ENCODE data around the gene RHBDF2. TPM values are rescaled to one million over a fixed set of nuclear protein-coding genes. Genes with fewer than 3 reads are reported as not detected.

The RHBDF2 gene
- total RNA-seq (5.9 TPM), polyA plus RNA-seq (20.6 TPM)
- long read RNA-seq, donor 1 = 0 reads
- long read RNA-seq, donor 2 = 0 reads
- long read RNA-seq, donor 3, partial matches to known transcripts = 0 of 1 reads
- long read RNA-seq, donor 3, other reads (novel, unspliced or antisense) = 0 of 1 reads
- long read RNA-seq, donor 4 = 0 reads
- long read RNA-seq, donor 5 = 0 reads
- long read RNA-seq, donor 6 = 0 reads
- long read RNA-seq, donor 7 = 0 reads
- long read RNA-seq, donor 8, partial matches to known transcripts = 0 of 1 reads
- long read RNA-seq, donor 8, other reads (novel, unspliced or antisense) = 0 of 1 reads
- long read RNA-seq, donor 9 = 0 reads
- long read RNA-seq, donor 10 = 0 reads

DNA sequence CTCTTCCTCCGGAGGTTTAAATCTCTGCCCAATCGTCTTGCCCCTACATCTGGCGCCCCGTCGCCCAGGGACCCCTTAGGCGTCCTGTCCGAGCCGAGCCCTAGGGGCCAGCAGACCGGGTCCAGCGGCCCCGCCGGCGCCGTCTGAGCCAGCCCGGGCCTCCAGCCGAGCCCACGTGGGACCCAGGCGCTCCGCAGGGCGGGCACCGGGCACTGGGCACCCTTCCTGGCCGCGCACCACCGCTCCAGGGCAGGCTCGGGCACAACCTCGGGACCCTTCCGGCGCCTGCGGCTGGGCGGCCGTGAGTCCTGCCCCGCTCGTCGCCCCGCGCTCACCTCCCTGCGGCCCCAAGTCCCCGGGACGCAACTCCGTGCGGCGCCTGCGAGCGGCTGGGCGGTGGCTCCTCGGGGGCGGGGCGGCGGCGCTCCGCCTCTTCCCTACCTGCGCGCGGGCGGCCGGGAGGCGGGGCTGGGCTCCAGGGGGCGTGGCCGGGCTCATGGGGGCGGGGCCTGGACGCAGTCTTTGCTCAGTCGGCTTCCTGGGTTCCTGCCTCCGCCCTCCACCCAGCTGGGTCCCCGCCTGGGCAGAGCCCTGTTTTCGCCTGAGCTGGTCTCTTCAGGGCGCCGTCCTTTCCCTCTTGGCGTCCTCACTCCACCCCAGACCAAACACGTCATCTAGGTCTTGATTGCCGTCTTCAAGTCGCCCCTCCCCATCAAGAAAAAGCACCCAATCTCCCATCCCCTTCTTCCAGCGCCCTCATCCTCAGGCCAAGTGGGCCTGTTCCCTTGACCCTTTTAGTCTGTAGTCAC, at the start of gene RHBDF2:
Gene RHBDF2 (minus strand): TSS at position 406 of the 809 bp plus-strand sequence. CDS start 19,899 bp downstream, outside the sequence.
- Histone ChIP-seq H3K36me3 (ENCODE audit: control insufficient read depth in 2 of 2, insufficient read depth in 2 of 2, low read length in 1 of 2) (no peaks in the 10 kb centered on the region), H3K27me3 (ENCODE audit: control insufficient read depth in 2 of 2, insufficient read depth in 1 of 2, low read length in 1 of 2) (peaks cover 14 to 24% of the 10 kb centered on the region in 2 donors), H3K4me3 (ENCODE audit: low read length in 2 of 2) (peak within 1 kb of the TSS; percentile 35 to 58), H3K9me3 (ENCODE audit: control insufficient read depth in 2 of 2, insufficient read depth in 1 of 2, low read length in 1 of 2) (no peaks in the 10 kb centered on the region), H3K27ac (ENCODE audit: low read depth in 1 of 2, low read length in 1 of 2) (peak within 1 kb of the TSS in 1 of 2 donors; percentile 88), H3K4me1 (ENCODE audit: control insufficient read depth in 2 of 2, insufficient read depth in 2 of 2, low read length in 2 of 2) (peaks cover 11 to 43% of the 10 kb centered on the region in 2 donors)
- 1% methylated on average over 72 of the region's 72 CpGs for WGBS
- DNase-seq (ENCODE audit: low read depth in 6 of 9, low spot score in 9 of 9) = peak in 8 of 9 donors; percentile 60 to 92 (median 82)

GRCh38 chr17:76549539-76549938, 48.3 kb upstream of the RHBDF2 start:
- H3K4me3 ChIP-seq (ENCODE audit: low read length in 2 of 2) = no peak overlapping the region
- peaks cover 0 to 5% of the 10 kb centered on the region in 2 donors for H3K36me3 ChIP-seq (ENCODE audit: control insufficient read depth in 2 of 2, insufficient read depth in 2 of 2, low read length in 1 of 2)
- H3K27me3 ChIP-seq (ENCODE audit: control insufficient read depth in 2 of 2, insufficient read depth in 1 of 2, low read length in 1 of 2) = peaks cover 0 to 12% of the 10 kb centered on the region in 2 donors
- no peak overlapping the region for H3K27ac ChIP-seq (ENCODE audit: low read depth in 1 of 2, low read length in 1 of 2)
- WGBS = 97% methylated on average over 7 of the region's 7 CpGs
- H3K4me1 ChIP-seq (ENCODE audit: control insufficient read depth in 2 of 2, insufficient read depth in 2 of 2, low read length in 2 of 2) = peaks cover 8 to 18% of the 10 kb centered on the region in 2 donors
- H3K9me3 ChIP-seq (ENCODE audit: control insufficient read depth in 2 of 2, insufficient read depth in 1 of 2, low read length in 1 of 2) = no peaks in the 10 kb centered on the region
- no peak for DNase-seq (ENCODE audit: low read depth in 6 of 9, low spot score in 9 of 9)

- Histone ChIP-seq H3K27me3 (ENCODE audit: control insufficient read depth in 2 of 2, insufficient read depth in 1 of 2, low read length in 1 of 2) (peaks cover 0 to 16% of the 10 kb centered on the region in 2 donors), H3K36me3 (ENCODE audit: control insufficient read depth in 2 of 2, insufficient read depth in 2 of 2, low read length in 1 of 2) (peaks cover 0 to 2% of the 10 kb centered on the region in 2 donors), H3K27ac (ENCODE audit: low read depth in 1 of 2, low read length in 1 of 2) (no peak overlapping the region), H3K9me3 (ENCODE audit: control insufficient read depth in 2 of 2, insufficient read depth in 1 of 2, low read length in 1 of 2) (no peaks in the 10 kb centered on the region), H3K4me1 (ENCODE audit: control insufficient read depth in 2 of 2, insufficient read depth in 2 of 2, low read length in 2 of 2) (peaks cover 8 to 22% of the 10 kb centered on the region in 2 donors), H3K4me3 (ENCODE audit: low read length in 2 of 2) (no peak overlapping the region)
- DNase-seq (ENCODE audit: low read depth in 6 of 9, low spot score in 9 of 9) = no peak
- WGBS = 91% methylated on average over 9 of the region's 9 CpGs
These were observed 47.9 kb upstream of the RHBDF2 start for GRCh38 chr17:76549215-76549518.

- H3K36me3 ChIP-seq (ENCODE audit: control insufficient read depth in 2 of 2, insufficient read depth in 2 of 2, low read length in 1 of 2) = no peaks in the 10 kb centered on the region
- no peak overlapping the region for H3K4me3 ChIP-seq (ENCODE audit: low read length in 2 of 2)
- 84% methylated on average over 9 of the region's 9 CpGs for WGBS
- H3K4me1 ChIP-seq (ENCODE audit: control insufficient read depth in 2 of 2, insufficient read depth in 2 of 2, low read length in 2 of 2) = peaks cover 8 to 26% of the 10 kb centered on the region in 2 donors
- H3K27ac ChIP-seq (ENCODE audit: low read depth in 1 of 2, low read length in 1 of 2) = no peak overlapping the region
- peaks cover 0 to 22% of the 10 kb centered on the region in 2 donors for H3K27me3 ChIP-seq (ENCODE audit: control insufficient read depth in 2 of 2, insufficient read depth in 1 of 2, low read length in 1 of 2)
- H3K9me3 ChIP-seq (ENCODE audit: control insufficient read depth in 2 of 2, insufficient read depth in 1 of 2, low read length in 1 of 2) = no peaks in the 10 kb centered on the region
- DNase-seq (ENCODE audit: low read depth in 6 of 9, low spot score in 9 of 9) = no peak
These were observed 47.4 kb upstream of the RHBDF2 start for GRCh38 chr17:76548378-76549214.

- WGBS = 92% methylated on average over 2 of the region's 2 CpGs
- Histone ChIP-seq H3K27me3 (ENCODE audit: control insufficient read depth in 2 of 2, insufficient read depth in 1 of 2, low read length in 1 of 2) (peaks cover 6 to 30% of the 10 kb centered on the region in 2 donors), H3K4me3 (ENCODE audit: low read length in 2 of 2) (no peak overlapping the region), H3K27ac (ENCODE audit: low read depth in 1 of 2, low read length in 1 of 2) (peak overlapping the region in 1 of 2 donors; percentile 25), H3K36me3 (ENCODE audit: control insufficient read depth in 2 of 2, insufficient read depth in 2 of 2, low read length in 1 of 2) (no peaks in the 10 kb centered on the region), H3K9me3 (ENCODE audit: control insufficient read depth in 2 of 2, insufficient read depth in 1 of 2, low read length in 1 of 2) (no peaks in the 10 kb centered on the region), H3K4me1 (ENCODE audit: control insufficient read depth in 2 of 2, insufficient read depth in 2 of 2, low read length in 2 of 2) (peaks cover 8 to 27% of the 10 kb centered on the region in 2 donors)
- no peak for DNase-seq (ENCODE audit: low read depth in 6 of 9, low spot score in 9 of 9)
These were observed 46.5 kb upstream of the RHBDF2 start for GRCh38 chr17:76547642-76548202.

- H3K4me3 ChIP-seq (ENCODE audit: low read length in 2 of 2) = no peak overlapping the region
- peak overlapping the region in 1 of 2 donors; percentile 36 for H3K27ac ChIP-seq (ENCODE audit: low read depth in 1 of 2, low read length in 1 of 2)
- no peaks in the 10 kb centered on the region for H3K36me3 ChIP-seq (ENCODE audit: control insufficient read depth in 2 of 2, insufficient read depth in 2 of 2, low read length in 1 of 2)
- 10% methylated on average over 3 of the region's 3 CpGs for WGBS
- peaks cover 8 to 27% of the 10 kb centered on the region in 2 donors for H3K4me1 ChIP-seq (ENCODE audit: control insufficient read depth in 2 of 2, insufficient read depth in 2 of 2, low read length in 2 of 2)
- no peaks in the 10 kb centered on the region for H3K9me3 ChIP-seq (ENCODE audit: control insufficient read depth in 2 of 2, insufficient read depth in 1 of 2, low read length in 1 of 2)
- H3K27me3 ChIP-seq (ENCODE audit: control insufficient read depth in 2 of 2, insufficient read depth in 1 of 2, low read length in 1 of 2) = peaks cover 7 to 36% of the 10 kb centered on the region in 2 donors
- DNase-seq (ENCODE audit: low read depth in 6 of 9, low spot score in 9 of 9) = peak in 7 of 9 donors; percentile 62 to 87 (median 73)
These were observed 46.0 kb upstream of the RHBDF2 start for GRCh38 chr17:76547183-76547641.

DNA sequence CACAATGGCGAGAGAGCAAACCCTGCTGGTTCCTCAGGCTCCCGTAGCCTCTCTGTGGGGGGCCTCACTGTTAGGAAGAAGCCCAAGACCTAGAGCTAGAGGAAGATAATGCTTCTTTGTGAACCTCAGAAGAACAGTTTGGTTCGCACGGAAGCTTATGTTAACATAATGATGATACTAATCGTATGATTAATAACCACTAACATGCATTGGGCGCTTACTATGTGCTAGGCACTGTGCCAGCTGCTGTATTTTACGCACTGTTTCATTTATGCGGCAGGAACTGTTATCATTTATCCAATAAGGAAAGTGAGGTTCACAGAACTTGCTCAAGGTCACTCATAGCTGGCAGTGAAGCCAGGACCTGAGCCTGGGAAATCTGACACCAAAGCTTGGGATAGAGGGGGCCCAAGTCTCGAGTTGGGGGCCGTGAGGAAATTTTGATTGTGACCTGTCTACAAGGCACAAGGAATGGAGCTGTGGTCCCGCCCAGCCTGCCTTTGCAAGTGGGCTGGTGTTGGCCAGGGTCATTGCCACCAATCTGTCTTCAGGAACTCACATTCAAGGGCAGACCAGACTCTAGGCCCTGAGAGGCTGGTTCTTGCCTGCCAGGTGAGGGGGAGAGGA, 45.4 kb upstream of the RHBDF2 start:
- no peak for DNase-seq (ENCODE audit: low read depth in 6 of 9, low spot score in 9 of 9)
- Histone ChIP-seq H3K27me3 (ENCODE audit: control insufficient read depth in 2 of 2, insufficient read depth in 1 of 2, low read length in 1 of 2) (peaks cover 7 to 39% of the 10 kb centered on the region in 2 donors), H3K27ac (ENCODE audit: low read depth in 1 of 2, low read length in 1 of 2) (no peak overlapping the region), H3K9me3 (ENCODE audit: control insufficient read depth in 2 of 2, insufficient read depth in 1 of 2, low read length in 1 of 2) (no peaks in the 10 kb centered on the region), H3K36me3 (ENCODE audit: control insufficient read depth in 2 of 2, insufficient read depth in 2 of 2, low read length in 1 of 2) (no peaks in the 10 kb centered on the region), H3K4me3 (ENCODE audit: low read length in 2 of 2) (no peak overlapping the region), H3K4me1 (ENCODE audit: control insufficient read depth in 2 of 2, insufficient read depth in 2 of 2, low read length in 2 of 2) (peaks cover 8 to 27% of the 10 kb centered on the region in 2 donors)
- 72% methylated on average over 11 of the region's 11 CpGs for WGBS

GRCh38 chr17:76545918-76546555, 44.8 kb upstream of the RHBDF2 start:
- H3K27me3 ChIP-seq (ENCODE audit: control insufficient read depth in 2 of 2, insufficient read depth in 1 of 2, low read length in 1 of 2) = peaks cover 7 to 45% of the 10 kb centered on the region in 2 donors
- 89% methylated on average over 13 of the region's 13 CpGs for WGBS
- DNase-seq (ENCODE audit: low read depth in 6 of 9, low spot score in 9 of 9) = no peak
- no peaks in the 10 kb centered on the region for H3K36me3 ChIP-seq (ENCODE audit: control insufficient read depth in 2 of 2, insufficient read depth in 2 of 2, low read length in 1 of 2)
- H3K4me3 ChIP-seq (ENCODE audit: low read length in 2 of 2) = no peak overlapping the region
- peaks cover 8 to 25% of the 10 kb centered on the region in 2 donors for H3K4me1 ChIP-seq (ENCODE audit: control insufficient read depth in 2 of 2, insufficient read depth in 2 of 2, low read length in 2 of 2)
- H3K9me3 ChIP-seq (ENCODE audit: control insufficient read depth in 2 of 2, insufficient read depth in 1 of 2, low read length in 1 of 2) = no peaks in the 10 kb centered on the region
- no peak overlapping the region for H3K27ac ChIP-seq (ENCODE audit: low read depth in 1 of 2, low read length in 1 of 2)

Data from thymus (tissue), 14 donors.